HFFc6 (cell line): ENCODE measurements around the gene SF3B2. TPM values are rescaled to one million over a fixed set of nuclear protein-coding genes. Genes with fewer than 3 reads are reported as not detected.

Experiments used
- DNase-seq: peaks from one replicate; pipeline ENCODE4 v3.0.0-alpha.2; 2018
- H3K27ac Mint-ChIP-seq: 2 replicates; pipeline ENCODE4 v1.8.0; 2020; ENCODE audit warnings: mild to moderate bottlenecking, mixed read lengths
- H3K27me3 Mint-ChIP-seq: 2 replicates; pipeline ENCODE4 v1.8.0; 2021; ENCODE audit warnings: mild to moderate bottlenecking, moderate library complexity, mixed read lengths; ENCODE audit not compliant: insufficient read depth
- H3K36me3 Mint-ChIP-seq: 2 replicates; pipeline ENCODE4 v1.8.0; 2021; ENCODE audit warnings: low read depth, mixed read lengths
- H3K4me1 Mint-ChIP-seq: 2 replicates; pipeline ENCODE4 v1.8.0; 2020; ENCODE audit warnings: low read depth, mixed read lengths
- H3K4me3 Mint-ChIP-seq: 2 replicates; pipeline ENCODE4 v1.8.0; 2020; ENCODE audit warnings: mild to moderate bottlenecking, moderate library complexity, mixed read lengths
- H3K9me3 Mint-ChIP-seq: 2 replicates; pipeline ENCODE4 v1.8.0; 2020; ENCODE audit warnings: mild to moderate bottlenecking, mixed read lengths
- total RNA-seq, 6 experiments: library from RNA; stranded (reverse); fragmentation: NEBNext Ultra II Directional; extraction: Animal tissue kit (Norgen Biotek cat#: 25700); gene quantifications; 2 replicates in 1 of 6; 3 replicates in 5 of 6; pipeline ENCODE4 v1.2.3, GENCODE V29; 2021
- TF ChIP-seq, protein P1 (sequence below): fragments of 200-600 bp; sonication (generic); IDR thresholded peaks from 2 replicates; pipeline ENCODE4 v1.5.0; 2021; ENCODE audit warnings: antibody characterized with exemption, mild to moderate bottlenecking

The SF3B2 gene
- total RNA-seq, 6 experiments from 2014 or later = 199 to 240 (median 222) TPM

DNA sequence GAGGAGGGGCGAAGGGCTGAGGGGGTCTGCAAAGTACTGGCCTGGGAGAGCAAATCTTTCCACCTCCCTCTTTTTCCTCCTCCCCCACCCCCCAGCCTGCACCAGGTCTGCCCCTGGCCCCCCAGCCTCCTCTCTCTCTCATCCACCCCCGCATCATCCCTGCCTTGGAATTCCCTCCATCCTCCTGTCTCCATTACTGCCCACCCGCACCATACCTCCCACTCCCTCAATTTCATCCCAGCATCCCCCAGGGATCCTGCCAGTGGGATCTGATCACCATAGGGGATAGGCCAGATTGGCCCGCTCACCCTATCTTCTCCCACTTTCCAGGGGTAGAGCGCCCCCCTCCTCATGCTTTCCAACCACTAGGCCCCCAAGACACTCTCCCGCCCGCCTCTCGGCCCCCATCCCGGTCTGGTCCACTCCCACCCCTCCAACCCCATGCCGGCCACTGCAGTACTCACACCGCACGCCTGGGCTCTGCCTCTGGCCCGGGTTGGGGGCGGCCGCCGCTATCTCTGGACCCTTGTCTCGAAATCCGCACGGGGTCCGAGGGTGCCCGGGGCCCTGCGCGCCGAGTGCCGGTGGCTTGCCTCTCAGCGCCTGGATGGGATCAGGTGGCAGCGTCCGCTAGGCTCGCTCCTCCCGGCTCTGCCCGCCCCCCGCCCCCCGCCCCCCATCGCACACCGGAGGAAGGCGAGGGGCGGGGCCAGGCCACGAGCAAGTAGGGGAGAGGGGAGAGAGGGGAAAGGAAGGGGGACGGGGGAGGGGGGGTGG lies 3.4 kb upstream of the SF3B2 start, which contains the start of gene GAL3ST3:
Gene GAL3ST3 (minus strand): TSS at position 615 of the 777 bp plus-strand sequence. CDS start 3,746 bp downstream, outside the sequence.
- TF ChIP-seq, protein P1, sequence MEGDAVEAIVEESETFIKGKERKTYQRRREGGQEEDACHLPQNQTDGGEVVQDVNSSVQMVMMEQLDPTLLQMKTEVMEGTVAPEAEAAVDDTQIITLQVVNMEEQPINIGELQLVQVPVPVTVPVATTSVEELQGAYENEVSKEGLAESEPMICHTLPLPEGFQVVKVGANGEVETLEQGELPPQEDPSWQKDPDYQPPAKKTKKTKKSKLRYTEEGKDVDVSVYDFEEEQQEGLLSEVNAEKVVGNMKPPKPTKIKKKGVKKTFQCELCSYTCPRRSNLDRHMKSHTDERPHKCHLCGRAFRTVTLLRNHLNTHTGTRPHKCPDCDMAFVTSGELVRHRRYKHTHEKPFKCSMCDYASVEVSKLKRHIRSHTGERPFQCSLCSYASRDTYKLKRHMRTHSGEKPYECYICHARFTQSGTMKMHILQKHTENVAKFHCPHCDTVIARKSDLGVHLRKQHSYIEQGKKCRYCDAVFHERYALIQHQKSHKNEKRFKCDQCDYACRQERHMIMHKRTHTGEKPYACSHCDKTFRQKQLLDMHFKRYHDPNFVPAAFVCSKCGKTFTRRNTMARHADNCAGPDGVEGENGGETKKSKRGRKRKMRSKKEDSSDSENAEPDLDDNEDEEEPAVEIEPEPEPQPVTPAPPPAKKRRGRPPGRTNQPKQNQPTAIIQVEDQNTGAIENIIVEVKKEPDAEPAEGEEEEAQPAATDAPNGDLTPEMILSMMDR = no peak; the same call in 1 of the 2 replicates
- Mint-ChIP-seq H3K4me1 (peaks cover 44% of the 10 kb centered on the region), H3K4me3 (no peak within 1 kb of the TSS), H3K36me3 (peaks cover 16% of the 10 kb centered on the region), H3K9me3 (no peaks in the 10 kb centered on the region), H3K27me3 (peaks cover 10% of the 10 kb centered on the region), H3K27ac (no peak within 1 kb of the TSS)
- DNase-seq = no peak

GRCh38 chr11:66050581-66051231 lies 1.5 kb upstream of the SF3B2 start:
- TF ChIP-seq, protein P1 = peak; percentile 32
- H3K9me3 Mint-ChIP-seq = no peaks in the 10 kb centered on the region
- peaks cover 30% of the 10 kb centered on the region for H3K36me3 Mint-ChIP-seq
- DNase-seq = no peak
- H3K4me3 Mint-ChIP-seq = peak overlapping the region; percentile 95
- H3K4me1 Mint-ChIP-seq = peaks cover 44% of the 10 kb centered on the region
- peak overlapping the region; percentile 99 for H3K27ac Mint-ChIP-seq
- H3K27me3 Mint-ChIP-seq = peaks cover 10% of the 10 kb centered on the region

DNA sequence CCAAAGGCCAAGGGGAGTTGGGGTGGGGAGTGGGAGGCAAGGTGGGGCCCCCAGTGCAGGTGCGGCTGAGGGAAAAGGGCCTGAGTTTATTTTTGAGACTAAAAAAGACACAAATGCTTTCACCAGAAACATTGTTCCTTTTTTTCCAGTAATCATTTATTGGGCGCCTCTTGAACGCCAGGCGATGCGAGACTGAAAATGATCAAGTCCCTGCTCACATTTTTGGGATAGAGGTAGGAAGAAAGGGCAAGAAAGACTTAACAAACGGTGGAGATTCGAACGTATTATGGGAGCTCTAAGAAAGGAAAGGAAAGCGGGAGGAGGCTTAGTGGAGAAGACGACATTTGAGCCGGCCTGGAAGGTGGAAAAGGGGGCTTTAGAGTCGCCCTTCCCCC lies 796 bp upstream of the SF3B2 start:
- TF ChIP-seq, protein P1 = no peak
- H3K36me3 Mint-ChIP-seq = peaks cover 32% of the 10 kb centered on the region
- peaks cover 43% of the 10 kb centered on the region for H3K4me1 Mint-ChIP-seq
- peaks cover 10% of the 10 kb centered on the region for H3K27me3 Mint-ChIP-seq
- H3K9me3 Mint-ChIP-seq = no peaks in the 10 kb centered on the region
- peak overlapping the region; percentile 99 for H3K27ac Mint-ChIP-seq
- peak overlapping the region; percentile 95 for H3K4me3 Mint-ChIP-seq
- no peak for DNase-seq

- Mint-ChIP-seq H3K4me1 (peaks cover 43% of the 10 kb centered on the region), H3K4me3 (peak overlapping the region; percentile 95), H3K36me3 (peaks cover 36% of the 10 kb centered on the region), H3K9me3 (no peaks in the 10 kb centered on the region), H3K27me3 (peaks cover 8% of the 10 kb centered on the region), H3K27ac (peak overlapping the region; percentile 99)
- TF ChIP-seq, protein P1 = no peak
- DNase-seq = no peak
These were observed 459 bp downstream of the SF3B2 start for GRCh38 chr11:66052664-66052982.

GRCh38 chr11:66055021-66055420 lies 2.9 kb downstream of the SF3B2 start:
- Mint-ChIP-seq H3K27me3 (peaks cover 2% of the 10 kb centered on the region; the same call in 1 of the 2 replicates), H3K9me3 (no peaks in the 10 kb centered on the region), H3K4me3 (peak overlapping the region; percentile 68; the same call in 1 of the 2 replicates), H3K36me3 (peaks cover 48% of the 10 kb centered on the region), H3K4me1 (peaks cover 36% of the 10 kb centered on the region), H3K27ac (peak overlapping the region; percentile 78)
- DNase-seq = no peak
- TF ChIP-seq, protein P1 = no peak
